ENCODE measurements around the gene MEGF8.

The MEGF8 gene

DNA sequence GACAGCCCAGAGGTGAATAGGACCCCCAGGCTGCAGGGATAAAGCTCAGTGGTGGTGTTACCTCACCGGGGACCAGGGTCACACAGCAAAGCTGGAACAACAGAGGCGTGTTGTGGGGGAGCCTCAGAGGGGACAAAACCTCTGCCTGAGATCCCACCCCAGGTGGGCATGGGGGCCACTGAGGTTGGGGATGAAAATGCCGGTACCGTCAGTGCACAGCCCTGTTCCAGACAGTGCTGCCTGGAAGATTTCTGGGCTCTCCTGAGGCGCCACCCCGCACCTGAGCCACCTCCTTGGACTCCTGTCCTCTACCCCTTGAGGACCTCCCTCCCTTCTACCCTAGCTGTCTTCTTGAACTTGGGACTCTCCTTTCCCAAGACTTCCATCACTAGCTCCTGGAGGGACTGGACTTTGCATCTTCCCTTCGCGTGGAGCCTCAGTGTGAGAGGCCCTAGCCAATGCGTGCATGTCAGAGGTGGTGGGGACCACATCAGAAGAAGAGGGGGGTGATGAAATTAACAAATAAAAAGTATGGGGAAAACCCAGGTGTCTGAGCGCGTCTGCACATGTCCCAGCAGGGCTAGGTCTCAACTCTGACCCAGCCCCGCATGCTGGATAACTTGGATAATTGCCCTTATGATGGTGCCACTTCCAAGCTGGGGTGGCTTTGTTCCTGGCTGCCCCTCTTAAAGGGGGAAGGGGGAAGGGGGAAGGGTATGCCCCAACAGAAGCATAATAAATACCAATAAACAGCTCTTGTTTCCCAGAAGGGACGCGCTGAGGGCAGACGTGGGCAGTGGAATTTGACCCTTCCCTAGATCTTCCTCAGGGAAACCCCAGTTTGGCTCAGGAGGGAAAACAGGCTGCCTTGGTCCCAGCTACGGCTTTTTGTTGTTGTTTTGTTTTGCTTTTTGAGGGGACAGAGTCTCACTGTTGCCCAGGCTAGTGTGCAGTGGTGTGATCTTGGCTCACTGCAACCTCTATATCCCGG is 53.1 kb downstream of the MEGF8 start:
- Histone ChIP-seq H3K36me3 (ENCODE audit: control insufficient read depth, insufficient read depth, low read length, severe bottlenecking) (peaks cover 10% of the 10 kb centered on the region), H3K4me1 (ENCODE audit: control insufficient read depth, insufficient read depth, low read length) (peaks cover 12% of the 10 kb centered on the region), H3K9me3 (ENCODE audit: control insufficient read depth, low read length) (no peaks in the 10 kb centered on the region), H3K4me3 (ENCODE audit: low read length) (no peak overlapping the region), H3K9ac (ENCODE audit: low read length) (no peak overlapping the region), H3K27me3 (replicated peaks; ENCODE audit: control insufficient read depth, insufficient read depth, low read length) (peaks cover 18% of the 10 kb centered on the region)
- no peak for DNase-seq (ENCODE audit: low read depth)

DNA sequence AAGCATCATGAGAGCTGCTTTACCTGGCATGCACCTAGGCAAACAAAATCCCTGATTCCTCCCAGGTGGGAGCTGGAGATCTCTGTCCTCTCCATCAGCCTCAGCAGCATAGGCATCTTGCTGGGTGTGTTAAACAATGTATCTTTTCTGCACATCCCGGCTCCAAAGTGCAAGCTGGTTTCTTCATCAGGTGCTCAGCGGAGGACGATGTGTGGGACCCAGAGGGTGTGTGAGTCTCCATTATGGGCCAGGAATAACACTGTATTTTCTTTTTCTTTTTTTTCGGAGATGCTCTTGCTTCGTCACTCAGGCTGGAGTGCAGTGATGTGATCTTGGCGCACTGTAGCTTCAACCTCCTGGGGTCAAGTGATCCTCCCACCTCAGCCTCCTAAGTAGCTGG is 54.7 kb downstream of the MEGF8 start:
- H3K9ac ChIP-seq (ENCODE audit: low read length), result no peak overlapping the region
- no peak overlapping the region for H3K4me3 ChIP-seq (ENCODE audit: low read length)
- peaks cover 18% of the 10 kb centered on the region for H3K27me3 ChIP-seq (replicated peaks; ENCODE audit: control insufficient read depth, insufficient read depth, low read length)
- peaks cover 4% of the 10 kb centered on the region for H3K36me3 ChIP-seq (ENCODE audit: control insufficient read depth, insufficient read depth, low read length, severe bottlenecking)
- peaks cover 12% of the 10 kb centered on the region for H3K4me1 ChIP-seq (ENCODE audit: control insufficient read depth, insufficient read depth, low read length)
- H3K9me3 ChIP-seq (ENCODE audit: control insufficient read depth, low read length), result no peaks in the 10 kb centered on the region
- DNase-seq (ENCODE audit: low read depth), result no peak

DNA sequence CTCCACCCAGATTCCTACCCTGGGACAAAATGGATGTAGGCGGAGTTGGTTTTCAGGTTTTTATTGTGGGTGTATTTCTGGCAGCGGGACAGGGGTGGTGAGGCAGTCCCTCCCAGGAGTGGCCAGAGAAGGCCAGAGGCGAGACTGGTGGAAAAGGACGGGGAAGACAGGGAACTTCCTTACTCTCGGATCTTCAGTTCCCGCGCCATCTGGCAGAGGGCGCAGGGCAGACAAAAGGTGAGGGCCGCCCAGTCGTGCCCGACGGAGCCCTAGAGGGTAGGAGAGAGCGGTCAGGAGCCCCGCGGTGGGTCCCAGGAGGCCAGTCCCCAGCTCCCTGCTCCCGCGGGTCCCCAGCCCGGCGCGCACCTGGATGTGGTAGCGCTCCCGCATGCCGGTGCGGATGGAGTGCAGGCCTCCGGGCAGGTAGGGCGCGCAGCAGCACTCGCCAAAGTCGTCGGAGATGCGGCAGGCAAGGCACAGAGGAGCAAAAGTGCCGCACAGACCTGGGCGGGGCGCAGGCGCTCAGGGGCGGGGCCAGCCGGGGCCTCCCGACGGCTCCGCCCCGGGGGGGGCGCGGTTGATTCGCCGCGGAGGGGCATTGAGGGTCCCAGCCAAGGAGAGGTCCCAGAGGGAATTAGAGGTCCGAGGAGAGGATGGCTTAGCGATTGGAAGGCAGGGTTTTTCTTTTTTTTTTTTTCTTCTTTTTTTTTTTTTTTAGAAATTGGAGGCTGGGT is 61.7 kb downstream of the MEGF8 start:
- peak overlapping the region; percentile 71 for H3K4me3 ChIP-seq (ENCODE audit: low read length)
- H3K36me3 ChIP-seq (ENCODE audit: control insufficient read depth, insufficient read depth, low read length, severe bottlenecking), result no peaks in the 10 kb centered on the region
- no peaks in the 10 kb centered on the region for H3K4me1 ChIP-seq (ENCODE audit: control insufficient read depth, insufficient read depth, low read length)
- no peaks in the 10 kb centered on the region for H3K9me3 ChIP-seq (ENCODE audit: control insufficient read depth, low read length)
- H3K27me3 ChIP-seq (replicated peaks; ENCODE audit: control insufficient read depth, insufficient read depth, low read length), result peaks cover 26% of the 10 kb centered on the region
- DNase-seq (ENCODE audit: low read depth), result peak; percentile 64
- peak overlapping the region; percentile 62 for H3K9ac ChIP-seq (ENCODE audit: low read length)

DNA sequence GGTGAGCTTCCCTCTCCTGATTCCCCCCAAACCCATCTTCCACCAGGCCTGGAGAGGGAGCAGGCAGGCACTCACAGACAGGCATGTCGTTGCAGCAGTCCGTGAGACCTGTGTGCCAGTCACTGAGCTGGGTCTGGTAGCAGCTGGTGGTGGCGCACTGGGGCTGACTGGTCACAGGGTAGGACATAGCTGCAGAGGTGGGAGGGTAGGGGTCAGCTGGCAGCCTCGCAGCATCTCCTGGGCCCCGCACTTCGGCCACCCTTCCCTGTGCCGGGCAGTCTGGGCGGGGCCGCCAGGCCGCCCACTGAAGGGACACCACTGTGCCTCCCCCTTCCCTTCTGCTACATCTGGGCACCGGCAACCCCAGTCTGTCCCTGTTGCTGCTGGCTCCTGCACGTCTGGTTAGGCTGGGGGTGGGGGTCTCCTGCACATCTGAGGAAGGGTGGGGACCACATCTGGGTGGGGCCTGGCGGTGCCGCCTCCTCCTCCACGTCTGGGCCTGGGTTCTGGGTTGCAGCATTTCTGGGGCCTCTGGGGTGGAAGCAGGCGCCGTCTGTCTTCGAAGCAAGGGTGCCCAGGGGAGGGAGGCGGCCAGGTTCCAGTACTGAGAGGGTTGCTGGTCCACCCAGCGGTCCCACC is 63.5 kb downstream of the MEGF8 start:
- Histone ChIP-seq H3K36me3 (ENCODE audit: control insufficient read depth, insufficient read depth, low read length, severe bottlenecking) (no peaks in the 10 kb centered on the region), H3K9me3 (ENCODE audit: control insufficient read depth, low read length) (no peaks in the 10 kb centered on the region), H3K4me3 (ENCODE audit: low read length) (no peak overlapping the region), H3K27me3 (replicated peaks; ENCODE audit: control insufficient read depth, insufficient read depth, low read length) (peaks cover 34% of the 10 kb centered on the region), H3K4me1 (ENCODE audit: control insufficient read depth, insufficient read depth, low read length) (no peaks in the 10 kb centered on the region), H3K9ac (ENCODE audit: low read length) (no peak overlapping the region)
- no peak for DNase-seq (ENCODE audit: low read depth)

DNA sequence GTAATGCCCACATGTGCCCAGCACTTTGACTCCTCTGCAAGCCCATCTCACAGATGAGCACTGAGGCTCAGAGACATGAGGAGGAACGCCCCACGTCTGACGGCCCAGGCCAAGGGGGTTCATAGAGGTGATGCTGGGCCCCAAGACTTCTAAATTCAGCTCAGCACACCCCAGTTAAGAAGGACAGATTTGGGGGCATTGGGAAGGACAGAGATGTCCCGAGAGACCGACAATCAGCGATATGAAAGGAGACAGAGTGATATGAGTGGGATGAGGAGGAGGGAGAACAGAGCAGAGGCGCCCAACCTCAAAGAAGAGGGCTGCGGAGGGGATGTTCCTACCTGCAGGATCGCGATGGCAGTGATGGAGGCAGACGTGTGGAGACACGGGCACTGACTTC is 64.5 kb downstream of the MEGF8 start, which contains the start of gene CNFN:
TSS of gene CNFN (minus strand) at position 399 of the 400 bp plus-strand sequence. CDS start 1,260 bp downstream, outside the sequence.
- no peak for DNase-seq (ENCODE audit: low read depth)
- H3K36me3 ChIP-seq (ENCODE audit: control insufficient read depth, insufficient read depth, low read length, severe bottlenecking), result no peaks in the 10 kb centered on the region
- no peak within 1 kb of the TSS for H3K4me3 ChIP-seq (ENCODE audit: low read length)
- peaks cover 34% of the 10 kb centered on the region for H3K27me3 ChIP-seq (replicated peaks; ENCODE audit: control insufficient read depth, insufficient read depth, low read length)
- H3K9ac ChIP-seq (ENCODE audit: low read length), result no peak within 1 kb of the TSS
- H3K9me3 ChIP-seq (ENCODE audit: control insufficient read depth, low read length), result no peaks in the 10 kb centered on the region
- no peaks in the 10 kb centered on the region for H3K4me1 ChIP-seq (ENCODE audit: control insufficient read depth, insufficient read depth, low read length)

DNA sequence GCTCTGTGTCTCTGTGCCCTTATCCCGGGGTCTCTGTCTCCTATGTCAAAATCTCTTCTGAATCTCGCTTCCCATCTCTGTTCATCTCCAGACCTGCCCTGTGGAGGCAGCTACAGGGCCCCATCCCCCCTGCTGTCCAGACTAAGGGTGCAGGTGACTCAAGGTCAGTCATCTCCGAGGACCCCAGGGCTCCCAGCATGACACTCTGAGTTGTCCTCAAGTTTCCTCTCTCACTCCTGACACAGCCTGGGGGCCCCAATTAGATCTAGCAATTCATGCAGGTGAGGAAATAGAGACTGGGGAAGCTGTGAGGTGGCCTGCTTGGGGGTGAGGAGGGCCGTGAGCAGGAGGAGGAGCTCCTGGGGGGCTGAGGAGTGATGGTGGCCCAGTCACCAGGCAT is 66.7 kb downstream of the MEGF8 start:
- Histone ChIP-seq H3K9me3 (ENCODE audit: control insufficient read depth, low read length) (no peaks in the 10 kb centered on the region), H3K27me3 (replicated peaks; ENCODE audit: control insufficient read depth, insufficient read depth, low read length) (peaks cover 34% of the 10 kb centered on the region), H3K36me3 (ENCODE audit: control insufficient read depth, insufficient read depth, low read length, severe bottlenecking) (no peaks in the 10 kb centered on the region), H3K9ac (ENCODE audit: low read length) (no peak overlapping the region), H3K4me3 (ENCODE audit: low read length) (no peak overlapping the region), H3K4me1 (ENCODE audit: control insufficient read depth, insufficient read depth, low read length) (peaks cover under 1% of the 10 kb centered on the region)
- DNase-seq (ENCODE audit: low read depth), result no peak

DNA sequence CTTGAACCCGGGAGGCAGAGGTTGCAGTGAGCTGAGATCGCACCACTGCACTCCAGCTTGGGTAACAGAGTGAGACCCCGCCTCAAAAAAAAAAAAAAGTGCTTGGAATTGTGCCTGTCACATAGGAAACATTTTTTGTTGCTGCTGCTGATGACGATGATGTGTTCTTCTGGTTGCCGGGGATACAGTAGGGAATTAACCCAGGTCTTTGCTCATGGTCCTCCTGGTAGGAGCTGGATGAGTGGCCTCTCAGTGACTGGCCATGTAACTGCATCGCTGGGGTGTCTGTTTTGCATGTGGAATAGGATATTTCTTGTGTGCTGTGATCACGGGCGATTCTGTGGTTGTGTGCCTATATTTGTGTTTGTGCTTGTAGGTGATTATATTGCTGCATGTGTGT is 69.3 kb downstream of the MEGF8 start:
- DNase-seq (ENCODE audit: low read depth), result no peak
- no peaks in the 10 kb centered on the region for H3K9me3 ChIP-seq (ENCODE audit: control insufficient read depth, low read length)
- H3K27me3 ChIP-seq (replicated peaks; ENCODE audit: control insufficient read depth, insufficient read depth, low read length), result peaks cover 26% of the 10 kb centered on the region
- H3K4me3 ChIP-seq (ENCODE audit: low read length), result no peak overlapping the region
- no peak overlapping the region for H3K9ac ChIP-seq (ENCODE audit: low read length)
- peaks cover 7% of the 10 kb centered on the region for H3K4me1 ChIP-seq (ENCODE audit: control insufficient read depth, insufficient read depth, low read length)
- no peaks in the 10 kb centered on the region for H3K36me3 ChIP-seq (ENCODE audit: control insufficient read depth, insufficient read depth, low read length, severe bottlenecking)

DNA sequence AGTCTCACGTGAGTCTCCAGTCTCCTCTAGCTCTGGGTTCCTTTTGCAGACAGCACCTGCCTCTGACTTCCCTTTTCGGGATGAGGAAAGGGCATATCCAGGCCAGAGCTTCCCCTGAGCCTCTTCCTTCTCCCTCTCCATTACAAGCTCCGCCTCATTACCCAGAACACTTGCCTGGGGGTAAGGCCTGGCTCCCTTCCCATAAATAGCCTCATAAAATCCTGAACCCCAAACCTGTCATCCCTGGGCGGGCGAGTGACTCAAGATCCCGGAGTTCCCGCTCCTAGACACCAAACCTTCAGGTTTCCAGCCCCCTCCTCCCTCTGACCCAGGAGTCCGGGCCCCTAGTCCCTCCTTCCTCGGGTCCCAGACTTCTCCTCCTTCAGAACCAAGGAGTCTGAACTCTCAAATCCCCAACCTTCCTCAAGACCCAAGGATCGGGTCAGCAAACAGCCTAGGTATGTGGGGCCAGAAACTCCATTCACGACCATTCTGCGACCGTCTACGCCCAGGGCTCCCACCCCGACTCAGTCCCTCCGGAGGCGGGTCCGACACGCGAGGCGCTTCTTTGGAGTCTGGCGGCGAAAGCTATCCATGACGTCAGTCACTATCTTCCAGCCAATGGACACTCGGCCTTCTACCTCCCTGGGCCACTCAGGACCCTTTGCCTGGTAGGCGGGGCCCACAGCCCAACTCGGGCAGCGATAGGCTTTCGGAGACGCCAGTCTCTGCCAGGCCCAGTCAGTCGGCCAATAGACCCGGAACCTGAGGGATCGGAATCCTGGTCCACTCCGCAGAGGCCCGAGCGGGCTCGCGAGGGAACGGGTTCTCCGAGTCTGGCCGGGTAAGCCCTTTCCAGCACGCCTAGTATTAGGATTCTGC is 71.2 kb downstream of the MEGF8 start:
- no peaks in the 10 kb centered on the region for H3K9me3 ChIP-seq (ENCODE audit: control insufficient read depth, low read length)
- H3K36me3 ChIP-seq (ENCODE audit: control insufficient read depth, insufficient read depth, low read length, severe bottlenecking), result no peaks in the 10 kb centered on the region
- H3K9ac ChIP-seq (ENCODE audit: low read length), result peak overlapping the region; percentile 85
- H3K27me3 ChIP-seq (replicated peaks; ENCODE audit: control insufficient read depth, insufficient read depth, low read length), result peaks cover 11% of the 10 kb centered on the region
- H3K4me1 ChIP-seq (ENCODE audit: control insufficient read depth, insufficient read depth, low read length), result peaks cover 10% of the 10 kb centered on the region
- H3K4me3 ChIP-seq (ENCODE audit: low read length), result peak overlapping the region; percentile 82
- peak; percentile 99 for DNase-seq (ENCODE audit: low read depth)

DNA sequence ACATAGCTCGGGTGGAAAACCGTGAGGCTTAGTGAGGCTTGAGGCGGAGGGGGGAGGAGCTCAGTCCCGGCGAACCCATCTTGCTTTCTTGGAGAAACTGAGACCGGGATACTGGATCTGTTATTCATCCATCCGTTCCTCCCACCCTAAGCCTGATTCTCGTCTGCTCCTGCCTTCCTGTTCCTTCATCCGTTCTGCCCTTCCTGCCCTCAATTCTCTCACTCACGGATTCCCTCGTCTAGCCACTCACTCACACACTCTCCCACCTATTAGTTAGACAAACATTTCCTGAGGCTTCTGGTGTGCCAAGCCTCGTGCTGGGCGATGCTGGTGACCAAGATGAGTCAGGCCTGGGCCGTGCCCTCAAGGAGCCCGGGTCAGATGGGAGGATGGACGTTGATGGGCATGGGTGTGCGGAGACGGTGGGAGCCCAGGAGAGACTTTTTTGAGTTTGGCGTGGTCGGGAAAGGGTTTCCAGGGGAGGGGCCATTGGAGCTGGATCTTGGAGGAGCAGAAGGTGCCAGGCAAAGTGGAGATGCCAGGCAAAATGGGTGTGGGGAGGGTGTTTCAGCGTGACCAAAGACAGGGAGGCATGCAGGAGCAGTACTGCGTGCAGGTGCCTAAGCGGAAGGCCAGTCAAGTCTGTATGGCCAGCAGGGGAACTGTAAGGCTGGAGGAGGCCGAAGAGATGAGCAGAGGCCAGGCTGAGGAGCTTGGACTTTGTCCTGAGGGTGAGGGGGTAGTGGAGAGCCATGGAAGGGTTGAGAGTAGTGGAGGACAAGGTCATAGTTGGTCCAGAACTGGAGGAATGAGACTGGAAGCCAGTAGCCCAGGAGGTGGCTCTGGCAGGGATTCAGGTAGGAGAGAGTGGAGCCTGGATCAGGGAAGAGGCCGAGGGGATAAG is 72.1 kb downstream of the MEGF8 start:
- peaks cover 10% of the 10 kb centered on the region for H3K4me1 ChIP-seq (ENCODE audit: control insufficient read depth, insufficient read depth, low read length)
- H3K4me3 ChIP-seq (ENCODE audit: low read length), result peak overlapping the region; percentile 82
- no peak for DNase-seq (ENCODE audit: low read depth)
- peaks cover 1% of the 10 kb centered on the region for H3K36me3 ChIP-seq (ENCODE audit: control insufficient read depth, insufficient read depth, low read length, severe bottlenecking)
- peaks cover 7% of the 10 kb centered on the region for H3K27me3 ChIP-seq (replicated peaks; ENCODE audit: control insufficient read depth, insufficient read depth, low read length)
- no peaks in the 10 kb centered on the region for H3K9me3 ChIP-seq (ENCODE audit: control insufficient read depth, low read length)
- H3K9ac ChIP-seq (ENCODE audit: low read length), result peak overlapping the region; percentile 85

DNA sequence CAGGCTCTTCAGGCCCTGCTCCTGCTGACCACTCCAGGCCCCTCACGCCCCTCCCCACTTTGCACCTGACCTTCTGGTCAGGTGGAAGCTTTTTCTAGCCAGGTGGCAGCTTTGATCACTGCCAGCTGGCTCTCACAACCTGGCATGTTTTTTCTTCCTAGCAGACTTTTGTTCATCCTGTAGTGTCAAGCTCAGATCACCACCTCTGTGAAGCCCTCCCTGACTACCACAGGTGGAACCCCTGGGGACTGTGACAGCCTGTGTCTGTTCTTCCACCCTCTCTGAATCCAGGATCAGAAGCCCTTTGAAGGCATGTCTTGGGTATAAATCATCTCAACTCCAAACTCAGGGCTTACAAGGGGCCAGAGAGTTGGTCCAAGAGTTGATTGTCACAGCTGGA is 75.0 kb downstream of the MEGF8 start:
- no peak overlapping the region for H3K9ac ChIP-seq (ENCODE audit: low read length)
- H3K9me3 ChIP-seq (ENCODE audit: control insufficient read depth, low read length), result no peaks in the 10 kb centered on the region
- peaks cover 25% of the 10 kb centered on the region for H3K36me3 ChIP-seq (ENCODE audit: control insufficient read depth, insufficient read depth, low read length, severe bottlenecking)
- H3K4me3 ChIP-seq (ENCODE audit: low read length), result no peak overlapping the region
- no peaks in the 10 kb centered on the region for H3K27me3 ChIP-seq (replicated peaks; ENCODE audit: control insufficient read depth, insufficient read depth, low read length)
- H3K4me1 ChIP-seq (ENCODE audit: control insufficient read depth, insufficient read depth, low read length), result peaks cover 10% of the 10 kb centered on the region
- DNase-seq (ENCODE audit: low read depth), result no peak

Data from adipocyte (in vitro differentiated cells).